HG03060 (cell line): Measurements from ENCODE around the gene TYW5.
A peak's percentile ranks its signal among the peaks of the same experiment; 100 is the strongest.
"Not testable (repeated sequence)": the region's sequence is repeated elsewhere in the genome, so short reads cannot be mapped to it uniquely, and the experiment has no call there.

ENCODE experiments used
- ATAC-seq: cut with Tn5 transposase; IDR thresholded peaks from one replicate; pipeline ENCODE4 v1.9.1; 2021; ENCODE audit warnings: low read depth, moderate number of reproducible peaks; ENCODE audit not compliant: unreplicated experiment

The TYW5 gene

GRCh38 chr2:199923924-199924323, 31.4 kb downstream of the TYW5 start:
- ATAC-seq, result no peak

- ATAC-seq, result no peak
Observed at GRCh38 chr2:199922856-199923255, 32.4 kb downstream of the TYW5 start.

- ATAC-seq, result no peak
Observed at GRCh38 chr2:199916980-199917379, 38.3 kb downstream of the TYW5 start.

- no peak for ATAC-seq
Observed at GRCh38 chr2:199914372-199914958, 40.8 kb downstream of the TYW5 start.

GRCh38 chr2:199912553-199913114, 42.7 kb downstream of the TYW5 start:
- not testable (repeated sequence) for ATAC-seq

- no peak for ATAC-seq
Observed at GRCh38 chr2:199911877-199912161, 43.5 kb downstream of the TYW5 start.

GRCh38 chr2:199911052-199911876, 44.0 kb downstream of the TYW5 start, which contains the start of gene C2orf69:
C2orf69 (plus strand) TSS chr2:199911293; CDS start chr2:199911439, 146 bp downstream.
- peak; percentile 75 for ATAC-seq

- ATAC-seq, result no peak
Observed at GRCh38 chr2:199910338-199911051, 44.8 kb downstream of the TYW5 start.

GRCh38 chr2:199907008-199907714, 48.1 kb downstream of the TYW5 start:
- ATAC-seq, result no peak

GRCh38 chr2:199903111-199903510, 52.2 kb downstream of the TYW5 start:
- no peak for ATAC-seq

- no peak for ATAC-seq
Observed at GRCh38 chr2:199902486-199903110, 52.7 kb downstream of the TYW5 start.

GRCh38 chr2:199901942-199902341, 53.3 kb downstream of the TYW5 start:
- ATAC-seq, result no peak

GRCh38 chr2:199896617-199897016, 58.7 kb downstream of the TYW5 start:
- ATAC-seq, result no peak

- ATAC-seq, result no peak
Observed at GRCh38 chr2:199895406-199895805, 59.9 kb downstream of the TYW5 start.

GRCh38 chr2:199883474-199884212, 71.6 kb downstream of the TYW5 start:
- no peak for ATAC-seq

GRCh38 chr2:199882667-199883066, 72.6 kb downstream of the TYW5 start:
- ATAC-seq, result no peak
